MM.1S (cell line): Measurements from ENCODE around the gene PTPRG.

ENCODE experiments used
- DNase-seq: peaks from one replicate; pipeline ENCODE4 v3.0.0-alpha.2; 2015
- H2AFZ ChIP-seq: fragments of 300-600 bp; sonication (generic); 2 replicates; pipeline ENCODE4 v1.6.0; 2016; ENCODE audit warnings: antibody characterized with exemption, low read length
- H3F3A ChIP-seq: fragments of 300-600 bp; sonication (generic); 2 replicates; pipeline ENCODE4 v1.6.1; 2016; ENCODE audit warnings: mild to moderate bottlenecking, antibody characterized with exemption, low read length, moderate library complexity, mixed read lengths; ENCODE audit not compliant: insufficient read depth
- H3K27ac ChIP-seq: fragments of 300-600 bp; sonication (generic); 2 replicates; pipeline ENCODE4 v1.5.1; 2016; ENCODE audit warnings: mild to moderate bottlenecking, low read length
- H3K27me3 ChIP-seq: fragments of 300-600 bp; sonication (generic); replicated peaks from 2 replicates; pipeline ENCODE4 v1.6.0; 2016; ENCODE audit warnings: low read length; ENCODE audit not compliant: insufficient read depth
- H3K36me3 ChIP-seq: fragments of 300-600 bp; sonication (generic); replicated peaks from 2 replicates; pipeline ENCODE4 v1.6.1; 2016; ENCODE audit warnings: mild to moderate bottlenecking, low read length, mixed read lengths; ENCODE audit not compliant: insufficient read depth
- H3K4me1 ChIP-seq: fragments of 300-600 bp; sonication (generic); 2 replicates; pipeline ENCODE4 v1.6.1; 2016; ENCODE audit warnings: low read length, mixed read lengths
- H3K4me2 ChIP-seq: fragments of 300-600 bp; sonication (generic); 2 replicates; pipeline ENCODE4 v1.6.0; 2016; ENCODE audit warnings: low read depth, low read length
- H3K4me3 ChIP-seq: fragments of 300-600 bp; sonication (generic); 2 replicates; pipeline ENCODE4 v1.5.1; 2016; ENCODE audit warnings: low read length, mixed read lengths
- H3K79me2 ChIP-seq: fragments of 300-600 bp; sonication (generic); 2 replicates; pipeline ENCODE4 v1.6.1; 2016; ENCODE audit warnings: mixed run types, low read length, mixed read lengths
- H3K9ac ChIP-seq: fragments of 300-600 bp; sonication (generic); 2 replicates; pipeline ENCODE4 v1.6.1; 2016; ENCODE audit warnings: low read length, mixed read lengths
- H3K9me2 ChIP-seq: fragments of 300-600 bp; sonication (generic); replicated peaks from 2 replicates; pipeline ENCODE4 v1.6.1; 2016; ENCODE audit warnings: mild to moderate bottlenecking, low read length, mixed read lengths; ENCODE audit not compliant: insufficient read depth
- H3K9me3 ChIP-seq: fragments of 300-600 bp; sonication (generic); replicated peaks from 2 replicates; pipeline ENCODE4 v1.6.1; 2016; ENCODE audit warnings: mild to moderate bottlenecking, low read length, mixed read lengths; ENCODE audit not compliant: insufficient read depth
- H4K20me1 ChIP-seq: fragments of 300-600 bp; sonication (generic); 2 replicates; pipeline ENCODE4 v1.6.1; 2016; ENCODE audit warnings: mild to moderate bottlenecking, low read length, moderate library complexity, mixed read lengths; ENCODE audit not compliant: insufficient read depth
- CTCF ChIP-seq: fragments of 300-600 bp; sonication (generic); IDR thresholded peaks from 2 replicates; pipeline ENCODE4 v1.5.1; 2016; ENCODE audit warnings: antibody characterized with exemption, low read length, mixed read lengths
- EZH2 ChIP-seq: fragments of 300-600 bp; sonication (generic); optimal IDR thresholded peaks from 2 replicates; pipeline ENCODE3; 2017; ENCODE audit warnings: low read depth, mild to moderate bottlenecking, antibody characterized with exemption, low read length, mixed read lengths
- EZH2phosphoT487 ChIP-seq: fragments of 300-600 bp; sonication (generic); IDR thresholded peaks from 2 replicates; pipeline ENCODE4 v1.6.1; 2018; ENCODE audit warnings: antibody characterized with exemption, low read length

Gene PTPRG

GRCh38 chr3:61699622-61700021, 138.3 kb downstream of the PTPRG start:
- Histone ChIP-seq H3K4me3 (no peak overlapping the region), H3K9me3 (no peaks in the 10 kb centered on the region), H3K9ac (peak overlapping the region; percentile 7; the same call in 1 of the 2 replicates), H3K27ac (no peak overlapping the region), H3K4me1 (peaks cover 22% of the 10 kb centered on the region), H3K27me3 (no peaks in the 10 kb centered on the region), H4K20me1 (no peaks in the 10 kb centered on the region), H2AFZ (no peak overlapping the region), H3K36me3 (no peaks in the 10 kb centered on the region), H3K79me2 (peaks cover 25% of the 10 kb centered on the region), H3K9me2 (no peaks in the 10 kb centered on the region), H3F3A (no peaks in the 10 kb centered on the region), H3K4me2 (no peak overlapping the region)
- TF ChIP-seq EZH2 (no peak), EZH2phosphoT487 (no peak), CTCF (no peak)
- DNase-seq: no peak

- H3K36me3 ChIP-seq: no peaks in the 10 kb centered on the region
- H3F3A ChIP-seq: no peaks in the 10 kb centered on the region
- H3K9ac ChIP-seq: no peak overlapping the region
- no peaks in the 10 kb centered on the region for H4K20me1 ChIP-seq
- no peaks in the 10 kb centered on the region for H3K27me3 ChIP-seq
- no peak overlapping the region for H2AFZ ChIP-seq
- no peak overlapping the region for H3K27ac ChIP-seq
- H3K4me3 ChIP-seq: no peak overlapping the region
- no peaks in the 10 kb centered on the region for H3K9me2 ChIP-seq
- no peak overlapping the region for H3K4me2 ChIP-seq
- H3K4me1 ChIP-seq: peaks cover 22% of the 10 kb centered on the region
- DNase-seq: no peak
- TF ChIP-seq EZH2phosphoT487 (no peak), CTCF (no peak), EZH2 (no peak)
- H3K9me3 ChIP-seq: no peaks in the 10 kb centered on the region
- peaks cover 28% of the 10 kb centered on the region for H3K79me2 ChIP-seq
Measured at GRCh38 chr3:61701011-61701410, 139.6 kb downstream of the PTPRG start.

- Histone ChIP-seq H3K4me1 (peaks cover 22% of the 10 kb centered on the region), H3K9ac (no peak overlapping the region), H3K79me2 (peaks cover 28% of the 10 kb centered on the region)
Measured at GRCh38 chr3:61702453-61702852, 141.1 kb downstream of the PTPRG start.

More at GRCh38 chr3:61702453-61702852, 141.1 kb downstream of the PTPRG start:
- no peaks in the 10 kb centered on the region for H3K36me3 ChIP-seq
- H4K20me1 ChIP-seq: no peaks in the 10 kb centered on the region
- H3K4me3 ChIP-seq: no peak overlapping the region
- H3K4me2 ChIP-seq: no peak overlapping the region
- no peaks in the 10 kb centered on the region for H3K9me3 ChIP-seq
- no peaks in the 10 kb centered on the region for H3F3A ChIP-seq
- TF ChIP-seq EZH2phosphoT487: no peak
- TF ChIP-seq CTCF: no peak
- TF ChIP-seq EZH2: no peak
- no peak overlapping the region for H2AFZ ChIP-seq
- H3K27ac ChIP-seq: no peak overlapping the region
- H3K9me2 ChIP-seq: no peaks in the 10 kb centered on the region
- no peaks in the 10 kb centered on the region for H3K27me3 ChIP-seq
- no peak for DNase-seq
